NT2/D1 (cell line): ENCODE data around the gene RTN1.

Experiments
- YY1 ChIP-seq: IDR thresholded peaks from 2 replicates; pipeline ENCODE4 v1.6.1; 2011; ENCODE audit not compliant: insufficient read length, insufficient read depth
- ZNF274 ChIP-seq: IDR thresholded peaks from 2 replicates; pipeline ENCODE4 v1.6.1; 2011; ENCODE audit warnings: mild to moderate bottlenecking, low read depth, low read length

DNA sequence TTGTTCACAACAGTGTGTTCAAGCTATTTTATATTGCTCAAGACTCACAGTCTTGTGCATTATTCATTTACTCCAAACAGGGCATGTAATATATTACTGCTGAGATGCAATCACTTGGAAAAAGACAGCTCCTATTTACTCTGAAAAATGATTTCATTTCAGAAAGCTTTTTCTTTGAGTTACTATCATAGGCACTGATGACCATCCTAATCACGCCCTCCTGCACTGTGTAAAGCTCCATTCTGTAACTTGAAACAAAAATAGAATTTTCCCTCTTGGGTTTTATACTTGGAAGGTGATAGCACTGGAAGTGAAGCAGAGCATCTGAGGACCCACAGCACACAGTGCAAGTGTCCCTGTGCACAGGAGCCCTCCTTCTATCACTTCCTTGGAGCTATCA is 55.6 kb downstream of the RTN1 start:
- TF ChIP-seq ZNF274 (no peak), YY1 (no peak)
